NCI-H345 (cell line): Measurements from ENCODE around the gene CDON.

Experiments
- DNase-seq: peaks from one replicate; lab custom pipeline; 2025; lab: John Stamatoyannopoulos, UW

The CDON gene, protein sequence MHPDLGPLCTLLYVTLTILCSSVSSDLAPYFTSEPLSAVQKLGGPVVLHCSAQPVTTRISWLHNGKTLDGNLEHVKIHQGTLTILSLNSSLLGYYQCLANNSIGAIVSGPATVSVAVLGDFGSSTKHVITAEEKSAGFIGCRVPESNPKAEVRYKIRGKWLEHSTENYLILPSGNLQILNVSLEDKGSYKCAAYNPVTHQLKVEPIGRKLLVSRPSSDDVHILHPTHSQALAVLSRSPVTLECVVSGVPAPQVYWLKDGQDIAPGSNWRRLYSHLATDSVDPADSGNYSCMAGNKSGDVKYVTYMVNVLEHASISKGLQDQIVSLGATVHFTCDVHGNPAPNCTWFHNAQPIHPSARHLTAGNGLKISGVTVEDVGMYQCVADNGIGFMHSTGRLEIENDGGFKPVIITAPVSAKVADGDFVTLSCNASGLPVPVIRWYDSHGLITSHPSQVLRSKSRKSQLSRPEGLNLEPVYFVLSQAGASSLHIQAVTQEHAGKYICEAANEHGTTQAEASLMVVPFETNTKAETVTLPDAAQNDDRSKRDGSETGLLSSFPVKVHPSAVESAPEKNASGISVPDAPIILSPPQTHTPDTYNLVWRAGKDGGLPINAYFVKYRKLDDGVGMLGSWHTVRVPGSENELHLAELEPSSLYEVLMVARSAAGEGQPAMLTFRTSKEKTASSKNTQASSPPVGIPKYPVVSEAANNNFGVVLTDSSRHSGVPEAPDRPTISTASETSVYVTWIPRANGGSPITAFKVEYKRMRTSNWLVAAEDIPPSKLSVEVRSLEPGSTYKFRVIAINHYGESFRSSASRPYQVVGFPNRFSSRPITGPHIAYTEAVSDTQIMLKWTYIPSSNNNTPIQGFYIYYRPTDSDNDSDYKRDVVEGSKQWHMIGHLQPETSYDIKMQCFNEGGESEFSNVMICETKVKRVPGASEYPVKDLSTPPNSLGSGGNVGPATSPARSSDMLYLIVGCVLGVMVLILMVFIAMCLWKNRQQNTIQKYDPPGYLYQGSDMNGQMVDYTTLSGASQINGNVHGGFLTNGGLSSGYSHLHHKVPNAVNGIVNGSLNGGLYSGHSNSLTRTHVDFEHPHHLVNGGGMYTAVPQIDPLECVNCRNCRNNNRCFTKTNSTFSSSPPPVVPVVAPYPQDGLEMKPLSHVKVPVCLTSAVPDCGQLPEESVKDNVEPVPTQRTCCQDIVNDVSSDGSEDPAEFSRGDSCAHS (N-terminal part only)

DNA sequence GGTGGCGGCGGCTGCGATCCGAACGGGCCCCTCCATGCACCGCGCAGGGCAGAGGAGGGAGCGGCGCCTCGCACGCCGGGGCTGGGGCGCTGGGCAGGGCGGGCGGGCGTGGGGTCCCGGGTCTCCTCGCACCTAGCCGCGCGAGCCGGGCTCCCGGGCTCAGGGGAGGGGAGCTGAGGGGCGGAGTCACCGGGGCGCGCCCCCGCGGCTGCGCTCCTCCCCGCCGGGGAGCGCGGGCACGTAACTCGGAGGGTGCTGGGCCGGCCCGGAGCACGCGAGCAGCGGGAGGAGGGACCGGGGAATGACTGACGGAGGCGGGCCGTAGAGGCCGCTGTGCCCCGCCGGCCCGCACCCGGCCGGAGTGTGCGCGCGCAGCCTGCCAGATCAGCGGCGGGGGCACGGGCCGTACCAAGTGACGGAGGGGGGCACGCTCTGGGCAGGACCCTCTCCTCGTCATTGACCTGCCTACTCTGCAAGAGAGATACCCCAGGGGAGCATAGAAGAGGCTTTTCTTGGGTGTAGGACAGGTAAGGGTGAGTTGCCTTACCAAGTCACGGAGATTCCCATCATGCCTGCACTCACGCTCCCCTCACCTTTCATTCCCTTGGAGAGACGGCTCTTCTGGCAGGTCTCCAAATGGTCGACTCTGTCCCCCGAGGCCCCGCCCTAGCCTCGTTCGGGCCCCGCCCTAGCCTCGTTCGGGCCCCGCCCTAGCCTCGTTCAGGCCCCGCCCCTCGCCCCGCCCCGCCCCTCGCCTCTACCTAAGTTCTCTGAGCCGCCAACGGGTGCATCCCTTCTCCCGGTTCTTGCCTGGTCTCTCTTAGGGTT lies at the start of gene CDON:
TSS of gene CDON (minus strand) at position 188 of the 828 bp plus-strand sequence. CDS start 39,390 bp downstream, outside the sequence.
- DNase-seq = peak; percentile 97

GRCh38 chr11:126111458-126112116 lies 48.9 kb upstream of the CDON start:
- DNase-seq = no peak

- DNase-seq = no peak
Observed at GRCh38 chr11:126109941-126110731, 47.5 kb upstream of the CDON start.

- no peak for DNase-seq
Observed at GRCh38 chr11:126106594-126107328, 44.1 kb upstream of the CDON start.

DNA sequence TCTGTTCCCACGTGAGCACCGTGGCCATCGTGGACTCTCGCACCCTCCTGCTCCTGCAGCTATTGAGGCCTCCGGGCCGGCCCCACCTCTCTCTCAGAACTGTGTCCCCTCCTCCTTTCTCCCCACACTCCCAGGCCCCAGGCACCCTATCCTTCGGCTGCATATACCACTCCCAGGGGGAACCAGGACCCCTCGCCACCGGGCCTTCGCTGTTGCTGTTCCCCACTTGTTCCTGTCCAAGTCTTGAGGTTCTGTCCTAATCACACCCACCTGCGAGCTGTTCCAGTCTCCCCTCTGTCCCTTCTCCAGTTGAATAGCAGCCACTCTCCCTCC lies 43.0 kb upstream of the CDON start:
- no peak for DNase-seq

- no peak for DNase-seq
Observed at GRCh38 chr11:126105022-126105747, 42.5 kb upstream of the CDON start.

DNA sequence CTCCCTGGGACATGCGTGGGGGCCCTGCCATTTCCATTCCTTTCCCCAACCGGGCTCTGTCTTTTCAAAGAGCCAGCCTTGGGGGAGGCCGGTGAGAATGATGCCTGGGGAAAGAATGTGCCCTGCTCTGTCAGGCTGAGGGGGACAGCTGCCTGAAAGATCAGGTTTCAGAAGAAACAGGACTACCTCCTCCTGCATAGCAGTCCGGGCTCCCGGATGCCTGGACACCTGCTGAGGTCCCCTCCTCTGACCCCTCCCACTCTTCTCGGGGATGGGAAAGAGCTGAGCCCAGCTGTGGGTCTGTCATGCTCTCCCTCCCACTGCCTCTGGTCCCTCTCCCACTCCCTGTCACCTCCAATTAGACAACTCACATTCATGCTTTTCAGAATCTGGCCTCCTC lies 41.8 kb upstream of the CDON start:
- peak; percentile 23 for DNase-seq

GRCh38 chr11:126103150-126103549 lies 40.5 kb upstream of the CDON start:
- no peak for DNase-seq

GRCh38 chr11:126102436-126102981 lies 39.8 kb upstream of the CDON start:
- no peak for DNase-seq

DNA sequence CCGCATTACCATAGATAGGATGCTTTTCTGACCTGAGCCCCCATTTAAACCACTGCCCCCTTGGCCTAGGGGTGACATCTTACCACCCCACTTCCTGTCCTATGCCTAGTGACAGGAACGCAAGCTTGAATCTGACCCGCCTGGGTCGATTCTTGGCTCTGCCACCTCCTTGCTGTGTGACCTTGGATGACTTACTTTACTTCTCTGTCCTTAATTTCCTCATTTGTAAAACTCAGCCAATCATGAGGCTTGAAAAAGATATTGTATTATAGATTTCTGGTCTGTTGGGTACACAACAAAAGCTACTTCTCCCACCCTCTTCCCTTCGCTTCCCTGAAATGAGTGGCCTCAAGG lies 39.2 kb upstream of the CDON start:
- no peak for DNase-seq

GRCh38 chr11:126101251-126101929 lies 38.7 kb upstream of the CDON start:
- DNase-seq = no peak

- DNase-seq = no peak
Observed at GRCh38 chr11:126100716-126101115, 38.0 kb upstream of the CDON start.

DNA sequence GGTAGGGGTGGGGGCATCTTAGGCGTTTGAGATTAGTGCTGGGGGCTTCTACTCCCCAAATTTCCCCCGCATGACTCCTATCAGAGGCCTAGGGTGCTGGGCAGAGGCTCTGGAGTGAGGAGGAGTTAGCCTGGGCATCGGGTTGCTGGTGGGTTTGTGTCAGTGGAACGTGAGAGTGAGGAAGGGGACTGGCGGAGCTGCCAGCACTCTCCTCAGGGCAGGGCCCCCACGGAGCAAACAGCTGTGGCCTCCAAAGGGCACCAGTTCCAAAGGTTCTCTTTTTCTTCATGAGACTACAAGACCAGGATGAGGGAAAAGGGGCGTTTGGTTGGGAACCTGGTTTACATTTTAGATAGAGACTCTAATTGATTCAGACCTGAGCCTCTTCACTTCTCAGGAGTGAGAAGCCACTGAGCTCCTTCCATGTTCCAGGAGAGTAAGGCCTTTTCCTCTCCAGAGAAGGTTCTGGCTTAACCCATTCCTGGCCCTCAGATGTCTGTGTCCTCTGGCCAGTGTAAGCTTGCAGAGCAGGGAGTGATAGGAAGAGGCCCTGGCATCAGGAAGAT lies 35.6 kb upstream of the CDON start:
- no peak for DNase-seq

DNA sequence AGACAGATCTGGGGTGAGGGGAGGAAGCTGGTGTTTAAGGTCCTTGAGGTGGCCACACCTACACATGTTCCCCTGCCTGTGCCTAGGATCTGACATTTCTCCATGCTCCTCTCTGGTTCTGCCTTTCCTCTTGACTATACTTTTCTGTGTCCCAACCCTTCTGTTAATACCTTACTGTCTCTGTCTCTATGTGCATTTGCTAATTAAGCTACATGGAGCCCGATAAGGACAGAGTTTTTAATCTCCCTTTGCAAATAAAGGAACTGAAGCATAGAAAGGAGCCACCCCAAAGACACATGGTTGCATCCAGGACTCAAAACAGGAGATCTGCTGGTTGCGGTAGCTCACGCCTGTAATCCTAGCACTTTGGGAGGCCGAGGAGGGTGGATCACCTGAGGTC lies 33.1 kb upstream of the CDON start:
- DNase-seq = no peak

DNA sequence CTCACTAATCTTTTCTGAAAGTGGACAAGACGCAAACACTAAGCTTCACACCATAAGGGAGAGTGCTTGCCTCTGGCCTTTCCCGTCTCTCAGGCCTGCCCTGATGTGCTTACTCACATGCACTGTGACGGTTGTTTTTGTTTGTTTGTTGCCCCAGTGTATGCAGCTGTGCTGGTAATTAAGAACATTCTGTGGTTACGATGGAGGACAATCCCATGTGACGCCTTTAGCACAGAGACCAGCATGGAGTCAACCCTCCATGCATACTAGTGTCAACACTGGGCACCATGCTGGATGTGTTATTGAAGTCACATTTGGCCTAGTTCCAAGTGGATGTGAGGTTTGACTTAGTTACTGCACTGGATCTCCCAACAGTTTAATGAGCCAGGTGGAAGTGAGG lies 27.8 kb upstream of the CDON start:
- DNase-seq = peak; percentile 94

GRCh38 chr11:126088999-126089398 lies 26.3 kb upstream of the CDON start:
- no peak for DNase-seq

DNA sequence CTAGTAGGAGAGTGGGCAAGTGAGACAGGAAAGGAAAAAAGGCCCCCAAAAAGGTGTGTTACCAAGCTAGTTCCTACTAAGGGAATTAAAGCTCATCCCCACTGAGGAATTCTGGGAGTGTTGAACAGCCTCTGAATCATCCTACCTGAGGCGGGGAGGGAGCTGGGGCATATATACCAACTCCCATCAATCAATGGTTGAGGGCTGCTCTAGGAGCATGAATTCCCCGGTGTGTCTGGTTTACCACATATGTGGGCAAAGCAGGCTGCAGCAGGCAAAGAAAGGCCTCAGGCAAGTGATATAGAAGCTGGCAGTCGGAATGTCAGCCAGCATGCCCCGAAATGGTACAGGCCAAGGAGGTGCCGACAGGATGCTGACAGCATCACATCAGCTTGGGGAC lies 23.6 kb upstream of the CDON start:
- DNase-seq = no peak

- peak; percentile 33 for DNase-seq
Observed at GRCh38 chr11:126084608-126084912, 21.9 kb upstream of the CDON start.
